H9 (cell line): ENCODE measurements around the gene KCNH2. TPM values are rescaled to one million over a fixed set of nuclear protein-coding genes. Genes with fewer than 3 reads are reported as not detected.

Experiments used
- DNase-seq: peaks from one replicate; pipeline ENCODE4 v3.0.0-alpha.2; 2017
- H2AFZ ChIP-seq: one replicate; pipeline ENCODE4 v1.6.1; 2013; ENCODE audit warnings: mild to moderate bottlenecking, low read length, control low read depth, moderate library complexity
- H2AK5ac ChIP-seq: 2 replicates; pipeline ENCODE4 v1.6.1; 2013; ENCODE audit warnings: low read length, control low read depth, mixed read lengths; ENCODE audit not compliant: insufficient read length
- H2BK120ac ChIP-seq: one replicate; pipeline ENCODE4 v1.6.1; 2013; ENCODE audit warnings: low read depth, mild to moderate bottlenecking, low read length, control low read depth, inconsistent platforms; ENCODE audit not compliant: poor library complexity, severe bottlenecking
- H2BK12ac ChIP-seq: 2 replicates; pipeline ENCODE4 v1.6.1; 2013; ENCODE audit warnings: low read length, control low read depth, mixed read lengths, low read depth; ENCODE audit not compliant: insufficient read length
- H2BK15ac ChIP-seq: 2 replicates; pipeline ENCODE4 v1.6.1; 2013; ENCODE audit warnings: low read depth, low read length, control low read depth
- H2BK20ac ChIP-seq: one replicate; pipeline ENCODE4 v1.6.1; 2013; ENCODE audit warnings: low read depth, mild to moderate bottlenecking, low read length, control low read depth, inconsistent platforms; ENCODE audit not compliant: poor library complexity, severe bottlenecking
- H2BK5ac ChIP-seq: 2 replicates; pipeline ENCODE4 v1.6.1; 2013; ENCODE audit warnings: low read length, control low read depth, mixed read lengths; ENCODE audit not compliant: insufficient read length
- H3K14ac ChIP-seq: 2 replicates; pipeline ENCODE4 v1.6.1; 2013; ENCODE audit warnings: low read length, control low read depth; ENCODE audit not compliant: insufficient read depth
- H3K18ac ChIP-seq: 2 replicates; pipeline ENCODE4 v1.6.1; 2013; ENCODE audit warnings: low read depth, mild to moderate bottlenecking, mixed read lengths, low read length, control low read depth; ENCODE audit not compliant: insufficient read length
- H3K23ac ChIP-seq: 2 replicates; pipeline ENCODE4 v1.6.1; 2013; ENCODE audit warnings: low read length, control low read depth, mixed read lengths, low read depth; ENCODE audit not compliant: insufficient read length
- H3K23me2 ChIP-seq: 2 replicates; pipeline ENCODE4 v1.6.1; 2013; ENCODE audit warnings: low read depth, mild to moderate bottlenecking, mixed read lengths, low read length, control low read depth; ENCODE audit not compliant: insufficient read length, poor library complexity, severe bottlenecking
- H3K27ac ChIP-seq: 2 replicates; pipeline ENCODE4 v1.5.1; 2013; ENCODE audit warnings: low read length, control low read depth, mixed read lengths, low read depth; ENCODE audit not compliant: insufficient read length
- H3K27me3 ChIP-seq: 2 replicates; pipeline ENCODE4 v1.6.1; 2013; ENCODE audit warnings: low read length, control low read depth, inconsistent platforms; ENCODE audit not compliant: insufficient read depth
- H3K4ac ChIP-seq: 2 replicates; pipeline ENCODE4 v1.6.1; 2013; ENCODE audit warnings: low read depth, mild to moderate bottlenecking, control low read depth, inconsistent platforms, low read length, moderate library complexity
- H3K4me1 ChIP-seq: 2 replicates; pipeline ENCODE4 v1.6.1; 2013; ENCODE audit warnings: low read length, control low read depth, inconsistent platforms; ENCODE audit not compliant: insufficient read depth
- H3K4me2 ChIP-seq: 2 replicates; pipeline ENCODE4 v1.6.1; 2013; ENCODE audit warnings: low read length, control low read depth, mixed read lengths; ENCODE audit not compliant: insufficient read length, insufficient read depth
- H3K56ac ChIP-seq: 2 replicates; pipeline ENCODE4 v1.6.1; 2013; ENCODE audit warnings: low read depth, mild to moderate bottlenecking, mixed read lengths, low read length, control low read depth; ENCODE audit not compliant: insufficient read length
- H3K79me1 ChIP-seq: 2 replicates; pipeline ENCODE4 v1.6.1; 2013; ENCODE audit warnings: low read depth, mild to moderate bottlenecking, moderate library complexity, low read length, control low read depth, inconsistent platforms; ENCODE audit not compliant: insufficient read depth, poor library complexity, severe bottlenecking
- H3K79me2 ChIP-seq: 2 replicates; pipeline ENCODE4 v1.6.1; 2013; ENCODE audit warnings: low read length, control low read depth, inconsistent platforms; ENCODE audit not compliant: insufficient read depth
- H3K9ac ChIP-seq: 2 replicates; pipeline ENCODE4 v1.6.1; 2013; ENCODE audit warnings: low read length, control low read depth, mixed read lengths; ENCODE audit not compliant: insufficient read length; ENCODE audit errors: extremely low read depth
- H3K9me3 ChIP-seq: one replicate; pipeline ENCODE4 v1.6.1; 2013; ENCODE audit warnings: low read depth, low read length, inconsistent platforms; ENCODE audit not compliant: control insufficient read depth
- H3T11ph ChIP-seq: one replicate; pipeline ENCODE4 v1.6.1; 2013; ENCODE audit warnings: mild to moderate bottlenecking, low read length, control low read depth, inconsistent platforms
- H4K20me1 ChIP-seq: one replicate; pipeline ENCODE4 v1.6.1; 2013; ENCODE audit not compliant: control insufficient read depth, insufficient read length, insufficient read depth
- H4K5ac ChIP-seq: 2 replicates; pipeline ENCODE4 v1.6.1; 2013; ENCODE audit warnings: low read depth, mild to moderate bottlenecking, mixed read lengths, low read length, control low read depth; ENCODE audit not compliant: insufficient read length
- H4K8ac ChIP-seq: replicated peaks from 2 replicates; pipeline ENCODE4 v1.6.1; 2013; ENCODE audit warnings: low read length, control low read depth, mixed read lengths, low read depth; ENCODE audit not compliant: insufficient read length
- H4K91ac ChIP-seq: 2 replicates; pipeline ENCODE4 v1.6.1; 2013; ENCODE audit warnings: low read depth, mild to moderate bottlenecking, moderate library complexity, mixed read lengths, low read length, control low read depth; ENCODE audit not compliant: insufficient read length
- H3K27ac Mint-ChIP-seq, 3 experiments: 2 replicates in 2 of 3; 3 replicates in 1 of 3; pipeline ENCODE4 v1.8.0; 2020 to 2021; ENCODE audit warnings: mixed read lengths in 3 of 3, mild to moderate bottlenecking in 1 of 3, moderate library complexity in 1 of 3
- H3K27me3 Mint-ChIP-seq: 2 replicates; pipeline ENCODE4 v1.8.0; 2021; ENCODE audit warnings: low read depth, mild to moderate bottlenecking, moderate library complexity, mixed read lengths
- H3K36me3 Mint-ChIP-seq, 3 experiments: 2 replicates in 2 of 3; 3 replicates in 1 of 3; pipeline ENCODE4 v1.8.0; 2020 to 2021; ENCODE audit warnings: low read depth in 3 of 3, mixed read lengths in 3 of 3; ENCODE audit not compliant: insufficient read depth in 1 of 3
- H3K4me1 Mint-ChIP-seq, 2 experiments: 2 replicates each; pipeline ENCODE4 v1.8.0; 2020; ENCODE audit warnings: mixed read lengths in 2 of 2
- H3K4me3 Mint-ChIP-seq, 2 experiments: 2 replicates in 1 of 2; 3 replicates in 1 of 2; pipeline ENCODE4 v1.8.0; 2020 to 2021; ENCODE audit warnings: mild to moderate bottlenecking in 2 of 2, mixed read lengths in 2 of 2, moderate library complexity in 1 of 2
- H3K9me3 Mint-ChIP-seq, 2 experiments: 2 replicates in 1 of 2; 3 replicates in 1 of 2; pipeline ENCODE4 v1.8.0; 2020; ENCODE audit warnings: mild to moderate bottlenecking in 2 of 2, mixed read lengths in 2 of 2, moderate library complexity in 1 of 2
- WGBS: extraction: QIAGEN DNeasy Blood & Tissue Kit; methylation state at CpG from one replicate; pipeline ENCODE4 v1.1.7; 2013; ENCODE audit warnings: missing lambda C conversion rate, low lambda C conversion rate, mixed read lengths; ENCODE audit not compliant: insufficient read length; ENCODE audit errors: extremely low coverage; 5-methylcytosine and 5-hydroxymethylcytosine counted together
- total RNA-seq: library from RNA; stranded (reverse); gene quantifications from 2 replicates; pipeline ENCODE4 v1.2.1, GENCODE V29; 2021
- TF ChIP-seq, protein P1 (sequence below): fragments of 200-600 bp; sonication (generic); conservative IDR thresholded peaks from 3 replicates; pipeline ENCODE4 v1.8.0; 2021; ENCODE audit warnings: antibody characterized with exemption, mild to moderate bottlenecking

KCNH2 gene
- total RNA-seq, 1 experiment from 2014 or later = 4.5 TPM

DNA sequence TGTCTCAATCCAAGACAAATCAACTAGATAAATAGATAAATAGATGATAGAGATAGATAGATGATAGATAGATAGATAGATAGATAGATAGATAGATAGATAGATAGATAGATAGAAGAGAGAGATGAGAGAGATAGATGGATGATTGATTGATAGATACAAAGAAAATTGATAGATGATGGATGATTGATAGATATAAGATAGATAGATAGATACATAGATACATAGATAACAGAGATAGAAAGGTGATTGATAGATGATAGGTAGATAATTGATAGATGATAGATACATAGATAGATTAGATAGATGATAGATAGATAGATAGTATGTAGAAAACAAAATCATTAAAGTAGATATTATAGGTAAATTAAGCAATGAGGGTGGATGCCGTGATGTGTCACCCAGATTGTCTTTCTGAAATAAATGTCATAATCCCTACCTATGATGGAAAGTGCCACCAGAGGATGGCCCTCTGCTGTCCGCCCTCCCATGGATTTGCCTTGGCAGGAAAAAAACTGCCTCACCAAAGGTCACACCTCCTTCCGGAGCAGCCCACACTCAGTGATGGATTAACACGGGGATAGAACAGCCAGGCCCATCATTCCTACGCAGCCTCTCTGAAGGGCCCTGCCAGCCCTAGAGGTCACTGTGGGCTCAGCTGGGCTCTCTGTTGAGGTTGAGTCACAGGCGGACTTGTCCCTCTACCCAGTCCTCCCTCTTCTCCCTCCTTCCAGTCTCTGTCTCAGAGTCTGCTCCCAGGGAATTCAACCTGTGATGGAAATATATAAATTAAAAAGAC is 50.8 kb downstream of the KCNH2 start:
- no peak overlapping the region for H3K27ac ChIP-seq
- H2BK120ac ChIP-seq = no peak overlapping the region
- no peak overlapping the region for H3K4me3 Mint-ChIP-seq
- no peaks in the 10 kb centered on the region for H3K23me2 ChIP-seq
- no peak overlapping the region for H3K9ac ChIP-seq
- H3K4me1 Mint-ChIP-seq = no peaks in the 10 kb centered on the region
- TF ChIP-seq, protein P1, sequence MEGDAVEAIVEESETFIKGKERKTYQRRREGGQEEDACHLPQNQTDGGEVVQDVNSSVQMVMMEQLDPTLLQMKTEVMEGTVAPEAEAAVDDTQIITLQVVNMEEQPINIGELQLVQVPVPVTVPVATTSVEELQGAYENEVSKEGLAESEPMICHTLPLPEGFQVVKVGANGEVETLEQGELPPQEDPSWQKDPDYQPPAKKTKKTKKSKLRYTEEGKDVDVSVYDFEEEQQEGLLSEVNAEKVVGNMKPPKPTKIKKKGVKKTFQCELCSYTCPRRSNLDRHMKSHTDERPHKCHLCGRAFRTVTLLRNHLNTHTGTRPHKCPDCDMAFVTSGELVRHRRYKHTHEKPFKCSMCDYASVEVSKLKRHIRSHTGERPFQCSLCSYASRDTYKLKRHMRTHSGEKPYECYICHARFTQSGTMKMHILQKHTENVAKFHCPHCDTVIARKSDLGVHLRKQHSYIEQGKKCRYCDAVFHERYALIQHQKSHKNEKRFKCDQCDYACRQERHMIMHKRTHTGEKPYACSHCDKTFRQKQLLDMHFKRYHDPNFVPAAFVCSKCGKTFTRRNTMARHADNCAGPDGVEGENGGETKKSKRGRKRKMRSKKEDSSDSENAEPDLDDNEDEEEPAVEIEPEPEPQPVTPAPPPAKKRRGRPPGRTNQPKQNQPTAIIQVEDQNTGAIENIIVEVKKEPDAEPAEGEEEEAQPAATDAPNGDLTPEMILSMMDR = no peak; the same call in 2 of the 3 replicates
- no peak overlapping the region for H4K5ac ChIP-seq
- WGBS = no CpG with 5 or more reads among the region's 6 CpGs
- H2BK20ac ChIP-seq = no peak overlapping the region
- H3K14ac ChIP-seq = no peak overlapping the region
- no peak overlapping the region for H3K4ac ChIP-seq
- peaks cover 14% of the 10 kb centered on the region for H3K27me3 Mint-ChIP-seq
- H2BK12ac ChIP-seq = no peak overlapping the region
- H3K79me1 ChIP-seq = no peaks in the 10 kb centered on the region
- H3K18ac ChIP-seq = no peak overlapping the region
- no peaks in the 10 kb centered on the region for H3K9me3 Mint-ChIP-seq
- no peaks in the 10 kb centered on the region for H4K20me1 ChIP-seq
- no peak for DNase-seq
- no peaks in the 10 kb centered on the region for H3K9me3 ChIP-seq
- no peak overlapping the region for H3T11ph ChIP-seq
- no peaks in the 10 kb centered on the region for H3K36me3 Mint-ChIP-seq
- no peaks in the 10 kb centered on the region for H3K79me2 ChIP-seq
- H3K27ac Mint-ChIP-seq = no peak overlapping the region; a peak in 1 of 7 replicates
- no peak overlapping the region for H3K4me2 ChIP-seq
- H3K23ac ChIP-seq = no peak overlapping the region
- H3K56ac ChIP-seq = no peak overlapping the region
- H2BK5ac ChIP-seq = no peak overlapping the region
- H2AFZ ChIP-seq = no peak overlapping the region
- H4K91ac ChIP-seq = no peak overlapping the region
- H2BK15ac ChIP-seq = no peak overlapping the region
- no peaks in the 10 kb centered on the region for H3K27me3 ChIP-seq
- no peak overlapping the region for H2AK5ac ChIP-seq
- H3K4me1 ChIP-seq = no peaks in the 10 kb centered on the region
- H4K8ac ChIP-seq = no peak overlapping the region
